HG03103 (cell line): ENCODE measurements around the gene DCC.

Source experiments
- ATAC-seq: cut with Tn5 transposase; IDR thresholded peaks from one replicate; pipeline ENCODE4 v1.9.1; 2021; ENCODE audit warnings: low read depth; ENCODE audit not compliant: unreplicated experiment

DCC gene

GRCh38 chr18:52339891-52340371 is at the start of gene DCC:
Gene DCC (plus strand): TSS chr18:52340197. CDS start chr18:52340788, 591 bp downstream.
- no peak for ATAC-seq

GRCh38 chr18:52310651-52311050 is 29.3 kb upstream of the DCC start:
- no peak for ATAC-seq

DNA sequence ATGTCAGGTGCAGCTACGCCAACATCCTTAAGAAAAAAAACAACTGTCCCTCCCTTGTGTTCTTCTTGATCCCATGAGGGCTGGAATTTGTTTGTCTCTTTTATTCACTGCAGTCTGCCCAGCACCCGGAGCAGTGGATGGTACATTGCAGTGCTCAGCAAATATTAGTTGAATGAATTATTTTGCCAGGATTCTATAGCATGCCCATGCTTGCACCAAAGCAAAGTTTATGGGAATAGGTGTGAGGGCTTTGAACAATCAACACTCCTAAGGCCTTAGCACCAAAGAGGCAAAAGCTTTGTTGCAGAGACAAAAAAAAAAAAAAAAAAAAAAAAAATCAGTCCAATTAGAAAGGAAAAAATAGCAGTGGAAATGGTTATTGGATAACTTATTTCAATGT is 28.7 kb upstream of the DCC start:
- no peak for ATAC-seq

GRCh38 chr18:52312346-52312745 is 27.7 kb upstream of the DCC start:
- ATAC-seq, result no peak

DNA sequence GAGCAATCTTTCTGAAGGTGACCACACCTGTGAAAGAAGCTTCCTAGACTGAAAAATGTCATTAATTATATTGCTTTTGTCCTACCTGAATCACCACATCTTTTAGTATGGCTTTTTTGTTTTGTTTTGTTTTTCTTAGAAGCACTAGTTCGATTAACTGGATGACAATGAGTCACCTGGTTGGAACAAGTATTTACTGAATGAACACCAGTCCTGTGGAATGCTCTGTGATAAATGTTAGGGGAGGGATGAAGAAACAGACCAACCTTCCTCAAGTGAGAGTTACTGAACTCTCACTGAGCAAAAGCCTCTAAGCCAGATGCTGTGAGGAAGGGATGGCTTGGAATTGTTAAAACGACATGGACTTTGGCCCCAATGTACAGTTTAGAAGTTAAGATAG is 26.8 kb upstream of the DCC start:
- no peak for ATAC-seq

DNA sequence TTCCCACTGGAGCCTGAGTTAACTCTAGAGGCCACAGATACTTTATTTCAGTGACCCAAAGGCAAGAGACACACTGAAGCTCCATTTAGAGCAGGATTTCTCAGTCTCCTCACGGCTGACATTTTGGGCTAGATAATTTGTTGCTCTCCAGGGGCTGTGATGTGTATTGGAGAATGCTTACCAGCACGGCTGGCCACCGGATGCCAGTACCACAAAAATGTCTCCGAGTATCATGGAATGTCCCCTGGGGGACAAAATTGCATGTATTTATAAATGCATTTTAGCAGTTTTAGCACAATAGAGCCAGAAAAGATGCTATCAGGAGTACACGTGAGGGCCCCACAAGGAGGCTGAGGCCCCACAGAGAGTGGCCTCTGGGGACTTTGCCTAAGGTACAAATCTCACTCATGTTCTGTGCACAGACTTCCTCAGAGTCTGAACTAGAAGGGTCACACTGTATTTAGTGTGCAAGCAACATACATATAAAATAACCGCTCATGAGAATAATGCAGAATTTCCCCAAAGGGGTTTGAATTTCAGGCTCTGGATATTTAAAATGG is 20.5 kb upstream of the DCC start:
- no peak for ATAC-seq

GRCh38 chr18:52322307-52322706 is 17.7 kb upstream of the DCC start:
- ATAC-seq, result no peak

GRCh38 chr18:52323802-52324201 is 16.2 kb upstream of the DCC start:
- no peak for ATAC-seq

DNA sequence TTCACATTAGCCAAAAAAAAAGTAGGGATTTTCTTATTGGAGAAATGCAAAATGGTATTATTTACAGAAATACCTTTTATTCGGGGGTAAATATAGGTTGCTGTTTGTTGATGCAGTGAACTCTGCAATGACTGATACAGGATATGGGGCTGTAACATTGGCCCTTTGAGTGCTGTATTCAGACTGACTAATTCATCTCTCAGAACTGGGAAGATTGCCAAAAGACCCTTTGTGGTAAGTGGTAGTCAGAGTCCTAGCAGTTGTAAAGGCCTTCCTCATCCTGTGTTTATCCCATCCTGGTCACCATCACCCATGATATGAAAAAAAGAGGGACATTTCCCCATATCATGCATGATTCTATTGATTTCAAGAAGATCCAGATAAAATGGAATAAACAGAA is 14.0 kb upstream of the DCC start:
- ATAC-seq, result no peak

DNA sequence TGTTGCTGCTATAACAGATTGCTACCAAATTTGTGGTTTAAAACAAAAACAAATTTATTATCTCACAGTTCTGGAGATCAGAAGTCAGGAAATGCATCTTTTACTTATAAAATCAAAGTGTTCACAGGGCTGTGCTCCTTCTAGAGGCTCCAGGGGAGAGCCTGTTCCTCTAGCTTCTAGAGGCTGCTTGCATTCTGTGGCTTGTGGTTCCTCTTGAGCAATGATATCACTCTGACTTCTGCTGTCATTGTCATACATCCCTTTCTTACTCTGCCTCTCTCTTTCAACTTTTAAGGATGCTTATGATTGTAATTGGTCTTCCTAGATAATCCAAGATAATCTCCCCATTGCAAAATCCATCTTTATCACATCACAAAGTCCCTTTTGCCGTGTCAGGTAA is 6.1 kb upstream of the DCC start:
- ATAC-seq, result no peak

GRCh38 chr18:52334307-52334706 is 5.7 kb upstream of the DCC start:
- ATAC-seq, result no peak

DNA sequence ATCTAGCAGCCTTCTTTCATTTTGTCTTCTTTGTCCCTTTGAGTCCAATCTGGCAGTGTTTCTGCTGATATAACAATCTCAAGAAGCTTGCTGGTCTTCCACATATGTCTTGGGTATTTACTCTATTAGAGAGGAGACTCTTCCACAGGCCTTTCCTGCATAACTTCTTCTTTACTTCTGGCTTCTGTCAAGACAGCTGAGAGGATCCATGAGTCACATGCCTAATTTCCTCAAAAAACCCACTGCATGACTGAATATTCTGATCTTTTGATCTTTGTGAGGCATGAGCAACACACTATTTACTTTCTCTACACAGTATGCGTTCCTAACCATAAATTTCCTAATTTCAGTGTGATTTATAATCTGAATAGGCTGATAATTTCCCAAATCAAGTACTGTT is 5.1 kb upstream of the DCC start:
- ATAC-seq, result no peak

- no peak for ATAC-seq
These were observed 2.7 kb upstream of the DCC start for GRCh38 chr18:52337276-52337675.

DNA sequence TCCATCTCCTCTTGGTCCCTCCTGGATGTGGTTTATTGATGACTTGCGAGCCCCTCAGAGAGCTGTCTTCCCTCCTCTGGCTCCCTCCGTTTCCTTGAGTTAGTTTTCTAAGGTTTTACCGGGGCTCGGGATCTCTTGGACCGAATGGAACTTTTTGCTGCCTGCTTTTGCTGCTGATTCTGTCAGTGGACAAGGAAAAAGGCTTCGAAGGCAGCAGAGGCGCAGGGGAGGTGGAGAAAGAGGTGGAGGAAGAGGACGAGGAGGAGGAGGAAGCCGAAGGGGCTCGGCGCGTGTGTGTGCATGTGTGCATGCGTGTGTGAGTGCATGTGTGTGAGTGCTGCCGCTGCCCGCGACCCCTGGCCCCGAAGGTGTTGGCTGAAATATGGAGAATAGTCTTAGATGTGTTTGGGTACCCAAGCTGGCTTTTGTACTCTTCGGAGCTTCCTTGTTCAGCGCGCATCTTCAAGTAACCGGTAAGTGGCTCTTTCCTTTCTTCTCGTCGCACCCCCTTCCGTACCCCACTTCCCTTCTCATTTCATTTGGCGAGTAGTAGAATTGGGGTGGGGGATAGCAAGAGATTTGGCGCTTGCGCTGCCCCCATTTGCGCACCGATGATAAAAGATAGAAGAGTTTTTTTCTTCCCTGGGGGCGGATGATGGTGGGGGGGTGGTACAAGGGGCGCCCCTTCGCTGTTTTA is 557 bp downstream of the DCC start:
- ATAC-seq, result no peak

DNA sequence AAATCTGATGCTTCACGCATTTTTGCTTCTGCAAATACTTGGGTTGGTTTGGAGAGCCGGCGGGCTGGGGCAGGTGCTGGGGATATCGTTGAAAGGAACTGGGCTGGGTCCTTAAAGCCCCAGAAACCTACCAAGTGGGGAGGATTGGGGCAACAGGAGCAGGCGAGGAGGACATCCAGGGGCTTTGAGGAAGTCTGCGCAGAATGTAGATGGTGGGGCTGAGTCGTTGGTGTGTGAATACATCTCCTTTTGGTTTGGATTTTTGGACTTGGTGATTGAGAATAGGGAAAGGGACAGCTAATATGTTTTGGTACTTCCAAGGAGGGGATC is 1.1 kb downstream of the DCC start:
- ATAC-seq, result no peak

GRCh38 chr18:52341608-52342381 is 1.8 kb downstream of the DCC start:
- no peak for ATAC-seq

DNA sequence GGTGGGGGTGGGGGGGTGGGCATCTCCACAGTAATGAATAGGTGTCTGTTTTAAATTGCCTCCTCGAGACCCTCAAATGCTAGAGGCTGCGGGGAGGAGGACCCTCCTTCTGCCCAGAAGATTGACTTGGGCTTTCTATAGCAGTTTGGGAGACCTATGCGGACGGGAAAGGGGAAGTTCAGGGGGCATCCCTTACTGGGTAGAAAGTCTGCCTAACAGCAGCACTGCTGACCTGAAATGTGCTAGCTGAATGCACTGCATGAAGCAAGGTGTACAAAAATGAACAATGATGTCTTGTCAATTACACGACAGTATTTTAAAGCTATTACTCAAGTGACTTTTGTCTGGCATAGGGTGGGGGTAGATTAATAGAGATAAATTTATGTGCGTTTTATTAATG is 2.5 kb downstream of the DCC start:
- no peak for ATAC-seq

- ATAC-seq, result no peak
These were observed 3.1 kb downstream of the DCC start for GRCh38 chr18:52343138-52343537.

DNA sequence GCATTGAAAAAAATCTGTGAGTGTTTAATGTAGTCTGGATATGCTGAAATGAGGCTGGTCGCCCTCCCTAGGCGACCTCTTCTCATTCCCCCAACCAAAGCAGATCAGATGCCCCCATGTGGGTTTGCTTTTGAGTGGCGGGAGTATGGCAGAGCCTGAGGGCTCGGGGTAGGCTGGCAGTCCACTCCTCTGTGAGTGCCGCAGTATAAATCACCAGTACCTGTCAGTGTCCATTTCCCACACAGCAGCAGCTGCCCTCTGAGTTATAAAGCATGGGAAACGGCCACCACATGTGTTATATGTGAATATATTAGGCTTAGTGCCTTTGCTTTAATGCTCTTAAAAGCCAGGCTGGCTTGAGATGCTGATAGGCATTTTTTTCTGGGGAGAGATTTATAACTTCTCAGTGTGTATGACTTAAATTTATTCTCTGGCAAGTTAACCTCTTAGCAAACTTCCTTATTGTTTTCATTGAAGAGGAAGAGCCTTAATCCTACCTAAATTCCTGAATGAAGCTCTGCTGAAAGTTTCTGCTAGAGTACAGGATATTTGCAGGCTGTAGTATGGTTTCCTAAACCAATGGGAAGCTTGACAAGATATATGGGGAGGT is 3.8 kb downstream of the DCC start:
- no peak for ATAC-seq

DNA sequence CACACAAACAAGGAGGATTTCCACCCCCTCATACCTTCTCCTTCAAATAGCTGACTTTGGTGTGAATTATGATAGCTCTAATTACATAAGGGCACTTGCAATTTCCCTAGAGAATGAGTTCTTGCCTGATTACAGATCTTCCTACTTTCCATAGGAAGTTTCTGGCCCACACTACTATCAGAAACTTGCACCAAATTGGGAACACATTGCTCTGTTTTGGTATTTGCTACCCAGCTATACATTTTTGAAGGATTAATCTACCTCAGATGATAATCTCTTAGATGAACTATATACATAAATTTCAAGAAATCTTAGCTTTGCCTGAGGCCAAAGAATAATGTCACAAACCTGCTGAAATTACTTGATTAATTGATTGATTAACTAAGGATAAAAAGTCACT is 4.9 kb downstream of the DCC start:
- ATAC-seq, result no peak

GRCh38 chr18:52345428-52345827 is 5.4 kb downstream of the DCC start:
- no peak for ATAC-seq

GRCh38 chr18:52348209-52348608 is 8.2 kb downstream of the DCC start:
- ATAC-seq, result no peak
